Parathyroid adenoma (tissue), 2 donors: ENCODE data around the gene UCHL3.

Experiments used
- H2AFZ ChIP-seq: fragments of 300-600 bp; sonication (generic); one replicate; pipeline ENCODE4 v1.7.0; 2017; ENCODE audit warnings: antibody characterized with exemption, mild to moderate bottlenecking
- H3K27ac ChIP-seq: fragments of 300-600 bp; sonication (generic); one replicate; pipeline ENCODE4 v1.7.0; 2017
- H3K27me3 ChIP-seq: fragments of 300-600 bp; sonication (generic); one replicate; pipeline ENCODE4 v1.7.0; 2017; ENCODE audit warnings: low read length; ENCODE audit not compliant: control insufficient read depth, insufficient read depth
- H3K36me3 ChIP-seq: fragments of 300-600 bp; sonication (generic); one replicate; pipeline ENCODE4 v1.7.0; 2017; ENCODE audit warnings: low read length; ENCODE audit not compliant: control insufficient read depth, insufficient read depth
- H3K4me1 ChIP-seq: fragments of 300-600 bp; sonication (generic); one replicate; pipeline ENCODE4 v1.7.0; 2017; ENCODE audit warnings: control low read depth
- H3K4me2 ChIP-seq: fragments of 300-600 bp; sonication (generic); one replicate; pipeline ENCODE4 v1.7.0; 2017; ENCODE audit warnings: low read length
- H3K4me3 ChIP-seq: fragments of 300-600 bp; sonication (generic); one replicate; pipeline ENCODE4 v1.7.0; 2017; ENCODE audit warnings: low read depth, low read length
- H3K79me2 ChIP-seq: fragments of 300-600 bp; sonication (generic); one replicate; pipeline ENCODE4 v1.7.0; 2017; ENCODE audit warnings: control low read depth
- H3K9ac ChIP-seq: fragments of 300-600 bp; sonication (generic); one replicate; pipeline ENCODE4 v1.7.0; 2017; ENCODE audit warnings: mild to moderate bottlenecking
- H3K9me3 ChIP-seq: fragments of 300-600 bp; sonication (generic); one replicate; pipeline ENCODE4 v1.7.0; 2017; ENCODE audit warnings: low read length; ENCODE audit not compliant: control insufficient read depth
- CTCF ChIP-seq: fragments of 300-600 bp; sonication (generic); IDR thresholded peaks from one replicate; pipeline ENCODE4 v1.7.0; 2017; ENCODE audit warnings: antibody characterized with exemption, mild to moderate bottlenecking
- donor health status: primary hyperparathyroidism.

Gene UCHL3

GRCh38 chr13:75610466-75610865 lies 60.9 kb downstream of the UCHL3 start:
- Histone ChIP-seq H3K36me3 (no peaks in the 10 kb centered on the region), H3K79me2 (no peaks in the 10 kb centered on the region), H2AFZ (no peak overlapping the region), H3K4me3 (no peak overlapping the region), H3K4me2 (no peak overlapping the region), H3K9ac (no peak overlapping the region), H3K9me3 (no peaks in the 10 kb centered on the region), H3K27ac (no peak overlapping the region), H3K27me3 (no peaks in the 10 kb centered on the region), H3K4me1 (no peaks in the 10 kb centered on the region)
- no peak for TF ChIP-seq CTCF

- Histone ChIP-seq H3K9ac (no peak overlapping the region), H3K9me3 (no peaks in the 10 kb centered on the region), H3K4me1 (no peaks in the 10 kb centered on the region), H3K4me2 (no peak overlapping the region), H3K27ac (no peak overlapping the region), H3K4me3 (no peak overlapping the region), H3K27me3 (no peaks in the 10 kb centered on the region), H3K79me2 (no peaks in the 10 kb centered on the region), H2AFZ (no peak overlapping the region), H3K36me3 (no peaks in the 10 kb centered on the region)
- no peak for TF ChIP-seq CTCF
Observed at GRCh38 chr13:75612354-75612753, 62.8 kb downstream of the UCHL3 start.

- no peaks in the 10 kb centered on the region for H3K79me2 ChIP-seq
- no peaks in the 10 kb centered on the region for H3K4me1 ChIP-seq
- no peaks in the 10 kb centered on the region for H3K9me3 ChIP-seq
- H2AFZ ChIP-seq = no peak overlapping the region
- no peak for TF ChIP-seq CTCF
- no peak overlapping the region for H3K27ac ChIP-seq
- H3K4me2 ChIP-seq = no peak overlapping the region
- H3K27me3 ChIP-seq = no peaks in the 10 kb centered on the region
- no peak overlapping the region for H3K9ac ChIP-seq
- H3K4me3 ChIP-seq = no peak overlapping the region
- no peaks in the 10 kb centered on the region for H3K36me3 ChIP-seq
Observed at GRCh38 chr13:75617230-75617629, 67.6 kb downstream of the UCHL3 start.

GRCh38 chr13:75618308-75618707 lies 68.7 kb downstream of the UCHL3 start:
- no peak for TF ChIP-seq CTCF
- H3K36me3 ChIP-seq = no peaks in the 10 kb centered on the region

GRCh38 chr13:75620020-75620419 lies 70.4 kb downstream of the UCHL3 start:
- no peaks in the 10 kb centered on the region for H3K9me3 ChIP-seq
- H3K4me1 ChIP-seq = no peaks in the 10 kb centered on the region
- no peak overlapping the region for H3K4me3 ChIP-seq
- no peak overlapping the region for H3K4me2 ChIP-seq
- TF ChIP-seq CTCF = no peak
- H3K27ac ChIP-seq = no peak overlapping the region
- no peaks in the 10 kb centered on the region for H3K27me3 ChIP-seq
- no peak overlapping the region for H3K9ac ChIP-seq
- H2AFZ ChIP-seq = no peak overlapping the region
- H3K36me3 ChIP-seq = no peaks in the 10 kb centered on the region
- H3K79me2 ChIP-seq = no peaks in the 10 kb centered on the region

More at GRCh38 chr13:75618308-75618707, 68.7 kb downstream of the UCHL3 start:
- Histone ChIP-seq H3K27ac (no peak overlapping the region), H2AFZ (no peak overlapping the region), H3K9ac (no peak overlapping the region), H3K4me2 (no peak overlapping the region), H3K9me3 (no peaks in the 10 kb centered on the region), H3K4me3 (no peak overlapping the region), H3K79me2 (no peaks in the 10 kb centered on the region), H3K4me1 (no peaks in the 10 kb centered on the region), H3K27me3 (no peaks in the 10 kb centered on the region)
